ENCODE measurements around the gene ZBTB7A. TPM values are rescaled to one million over a fixed set of nuclear protein-coding genes. Genes with fewer than 3 reads are reported as not detected.

The ZBTB7A gene
- total and polyA plus RNA-seq, 5 donors: 17.5 to 32.6 (median 30.9) TPM

DNA sequence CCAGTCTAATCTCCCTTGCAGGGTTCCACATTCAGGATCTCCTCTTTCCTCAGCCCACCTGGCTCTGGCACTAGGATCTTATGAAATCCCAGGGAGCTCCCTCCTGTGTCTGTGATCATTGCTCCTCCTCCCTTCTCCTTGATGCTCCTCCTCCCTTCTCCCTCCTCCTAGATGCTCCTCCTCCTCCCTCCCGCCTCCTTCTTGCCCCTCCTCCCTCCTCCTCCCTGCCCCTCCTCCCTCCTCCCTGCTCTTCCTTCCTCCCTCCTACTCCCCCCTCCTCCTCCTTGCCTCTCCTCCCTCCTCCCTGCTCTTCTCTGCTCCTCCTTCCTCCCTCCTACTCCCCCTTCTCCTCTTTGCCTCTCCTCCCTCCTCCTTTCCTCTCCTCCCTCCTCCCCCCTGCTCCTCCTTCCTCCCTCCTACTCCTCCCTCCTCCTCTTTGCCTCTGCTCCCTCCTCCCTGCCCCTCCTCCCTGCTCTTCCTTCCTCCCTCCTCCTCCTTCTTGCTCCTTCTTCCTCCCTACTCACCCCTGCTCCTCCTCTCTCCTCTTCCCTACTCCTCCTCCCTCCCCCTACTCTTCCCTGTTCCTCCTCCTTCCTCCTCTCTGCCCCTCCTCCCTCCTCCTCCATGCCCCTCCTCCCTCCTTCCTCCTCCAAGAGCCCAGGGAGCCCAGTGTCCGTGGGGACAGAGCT is 14.9 kb upstream of the ZBTB7A start:
- DNase-seq: no peak
- H3K4me1 ChIP-seq (ENCODE audit: control insufficient read depth, insufficient read depth, low read length): peaks cover 3% of the 10 kb centered on the region
- H3K9me3 ChIP-seq (ENCODE audit: control insufficient read depth, low read length): no peaks in the 10 kb centered on the region
- no peaks in the 10 kb centered on the region for H3K27me3 ChIP-seq (ENCODE audit: control insufficient read depth, insufficient read depth)
- H3K27ac ChIP-seq (ENCODE audit: low read length): no peak overlapping the region
- ATAC-seq: no peak
- intact Hi-C loops (cut with DNase I): no loop called here
- no peak overlapping the region for H3K4me3 ChIP-seq (ENCODE audit: low read length)
- WGBS: 14% methylated on average over 2 of the region's 2 CpGs

- DNase-seq: no peak
- no peaks in the 10 kb centered on the region for H3K9me3 ChIP-seq (ENCODE audit: control insufficient read depth, low read length)
- no peak overlapping the region for H3K4me3 ChIP-seq (ENCODE audit: low read length)
- WGBS: 76% methylated on average over 6 of the region's 6 CpGs
- no peak overlapping the region for H3K27ac ChIP-seq (ENCODE audit: low read length)
- H3K27me3 ChIP-seq (ENCODE audit: control insufficient read depth, insufficient read depth): no peaks in the 10 kb centered on the region
- peaks cover 3% of the 10 kb centered on the region for H3K4me1 ChIP-seq (ENCODE audit: control insufficient read depth, insufficient read depth, low read length)
- no peak for ATAC-seq
- intact Hi-C loops (cut with DNase I): no loop called here
These were observed 13.8 kb upstream of the ZBTB7A start for GRCh38 chr19:4080473-4080872.

GRCh38 chr19:4077800-4078684 is 11.3 kb upstream of the ZBTB7A start:
- H3K9me3 ChIP-seq (ENCODE audit: control insufficient read depth, low read length): no peaks in the 10 kb centered on the region
- DNase-seq (peak; percentile 81 to 94 (median 93)), ATAC-seq (peak; percentile 83 to 87)
- H3K4me3 ChIP-seq (ENCODE audit: low read length): peak overlapping the region; percentile 66
- WGBS: 12% methylated on average over 33 of the region's 33 CpGs
- no peaks in the 10 kb centered on the region for H3K4me1 ChIP-seq (ENCODE audit: control insufficient read depth, insufficient read depth, low read length)
- no peaks in the 10 kb centered on the region for H3K27me3 ChIP-seq (ENCODE audit: control insufficient read depth, insufficient read depth)
- intact Hi-C loops (cut with DNase I): no loop called here
- H3K27ac ChIP-seq (ENCODE audit: low read length): peak overlapping the region; percentile 85

GRCh38 chr19:4077007-4077374 is 10.3 kb upstream of the ZBTB7A start:
- Histone ChIP-seq H3K4me3 (ENCODE audit: low read length) (no peak overlapping the region), H3K27me3 (ENCODE audit: control insufficient read depth, insufficient read depth) (no peaks in the 10 kb centered on the region), H3K4me1 (ENCODE audit: control insufficient read depth, insufficient read depth, low read length) (no peaks in the 10 kb centered on the region), H3K9me3 (ENCODE audit: control insufficient read depth, low read length) (no peaks in the 10 kb centered on the region), H3K27ac (ENCODE audit: low read length) (no peak overlapping the region)
- DNase-seq (no peak), ATAC-seq (no peak)
- WGBS: 83% methylated on average over 3 of the region's 3 CpGs
- intact Hi-C loops (cut with DNase I): no loop called here

GRCh38 chr19:4075373-4075772 is 8.7 kb upstream of the ZBTB7A start:
- DNase-seq (no peak), ATAC-seq (no peak)
- Histone ChIP-seq H3K9me3 (ENCODE audit: control insufficient read depth, low read length) (no peaks in the 10 kb centered on the region), H3K4me3 (ENCODE audit: low read length) (no peak overlapping the region), H3K27me3 (ENCODE audit: control insufficient read depth, insufficient read depth) (no peaks in the 10 kb centered on the region), H3K4me1 (ENCODE audit: control insufficient read depth, insufficient read depth, low read length) (no peaks in the 10 kb centered on the region), H3K27ac (ENCODE audit: low read length) (no peak overlapping the region)
- intact Hi-C loops (cut with DNase I): no loop called here
- WGBS: 57% methylated on average over 9 of the region's 9 CpGs

DNA sequence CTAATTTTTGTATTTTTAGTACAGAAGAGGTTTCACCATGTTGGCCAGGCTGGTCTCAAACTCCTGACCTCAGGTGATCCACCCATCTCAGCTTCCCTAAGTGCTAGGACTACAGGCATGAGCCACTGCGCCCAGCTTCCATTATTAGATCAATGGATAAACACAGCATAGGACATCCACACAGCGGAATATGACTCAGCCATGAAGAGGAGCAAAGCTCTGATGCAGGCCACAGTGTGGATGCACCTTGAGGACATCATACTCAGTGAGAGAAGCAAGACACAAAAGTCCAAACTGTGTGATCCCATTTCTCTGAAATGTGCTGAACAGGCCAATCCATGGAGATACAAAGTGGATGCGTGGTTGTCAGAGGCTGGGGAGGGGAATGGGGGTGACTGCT is 4.9 kb upstream of the ZBTB7A start:
- WGBS: 98% methylated on average over 3 of the region's 3 CpGs
- Histone ChIP-seq H3K27me3 (ENCODE audit: control insufficient read depth, insufficient read depth) (no peaks in the 10 kb centered on the region), H3K4me1 (ENCODE audit: control insufficient read depth, insufficient read depth, low read length) (no peaks in the 10 kb centered on the region), H3K9me3 (ENCODE audit: control insufficient read depth, low read length) (no peaks in the 10 kb centered on the region), H3K4me3 (ENCODE audit: low read length) (no peak overlapping the region), H3K27ac (ENCODE audit: low read length) (no peak overlapping the region)
- intact Hi-C loops (cut with DNase I): no loop called here
- ATAC-seq: no peak
- DNase-seq: no peak

DNA sequence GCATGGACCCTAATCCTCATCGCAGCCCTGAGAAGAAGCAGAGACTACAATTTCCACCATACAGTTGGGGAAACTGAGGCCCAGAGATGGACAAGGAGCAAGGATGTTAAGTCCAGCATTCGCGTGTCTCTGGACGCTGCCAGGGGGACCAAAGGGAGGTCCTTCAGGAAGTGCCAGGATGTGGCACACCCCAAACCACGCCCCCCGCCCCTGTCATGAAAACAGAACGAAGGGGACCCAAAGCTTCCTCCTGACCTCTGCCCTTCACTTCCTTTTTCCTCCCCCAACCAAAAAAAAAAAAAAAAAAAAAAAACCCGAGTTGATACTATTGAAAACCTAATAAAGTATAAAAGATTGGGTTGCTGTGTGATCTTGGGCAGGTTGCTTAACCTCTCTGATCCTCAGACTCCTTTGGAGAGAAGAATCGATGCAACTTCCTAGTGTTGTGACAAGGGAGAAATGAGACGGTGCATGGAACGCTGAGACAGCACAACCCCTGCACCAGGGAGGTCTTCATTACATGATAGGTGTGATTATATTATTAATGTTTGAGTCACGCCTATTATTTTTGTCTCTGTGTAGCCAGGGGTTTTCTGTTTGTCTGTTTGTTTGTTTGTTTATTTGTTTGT is 2.7 kb upstream of the ZBTB7A start:
- ATAC-seq (no peak), DNase-seq (peak in 2 of 3 donors; percentile 85 to 87)
- Histone ChIP-seq H3K4me3 (ENCODE audit: low read length) (no peak overlapping the region), H3K27ac (ENCODE audit: low read length) (no peak overlapping the region), H3K4me1 (ENCODE audit: control insufficient read depth, insufficient read depth, low read length) (no peaks in the 10 kb centered on the region), H3K9me3 (ENCODE audit: control insufficient read depth, low read length) (no peaks in the 10 kb centered on the region), H3K27me3 (ENCODE audit: control insufficient read depth, insufficient read depth) (no peaks in the 10 kb centered on the region)
- intact Hi-C loops (cut with DNase I): no loop called here
- 56% methylated on average over 12 of the region's 12 CpGs for WGBS

DNA sequence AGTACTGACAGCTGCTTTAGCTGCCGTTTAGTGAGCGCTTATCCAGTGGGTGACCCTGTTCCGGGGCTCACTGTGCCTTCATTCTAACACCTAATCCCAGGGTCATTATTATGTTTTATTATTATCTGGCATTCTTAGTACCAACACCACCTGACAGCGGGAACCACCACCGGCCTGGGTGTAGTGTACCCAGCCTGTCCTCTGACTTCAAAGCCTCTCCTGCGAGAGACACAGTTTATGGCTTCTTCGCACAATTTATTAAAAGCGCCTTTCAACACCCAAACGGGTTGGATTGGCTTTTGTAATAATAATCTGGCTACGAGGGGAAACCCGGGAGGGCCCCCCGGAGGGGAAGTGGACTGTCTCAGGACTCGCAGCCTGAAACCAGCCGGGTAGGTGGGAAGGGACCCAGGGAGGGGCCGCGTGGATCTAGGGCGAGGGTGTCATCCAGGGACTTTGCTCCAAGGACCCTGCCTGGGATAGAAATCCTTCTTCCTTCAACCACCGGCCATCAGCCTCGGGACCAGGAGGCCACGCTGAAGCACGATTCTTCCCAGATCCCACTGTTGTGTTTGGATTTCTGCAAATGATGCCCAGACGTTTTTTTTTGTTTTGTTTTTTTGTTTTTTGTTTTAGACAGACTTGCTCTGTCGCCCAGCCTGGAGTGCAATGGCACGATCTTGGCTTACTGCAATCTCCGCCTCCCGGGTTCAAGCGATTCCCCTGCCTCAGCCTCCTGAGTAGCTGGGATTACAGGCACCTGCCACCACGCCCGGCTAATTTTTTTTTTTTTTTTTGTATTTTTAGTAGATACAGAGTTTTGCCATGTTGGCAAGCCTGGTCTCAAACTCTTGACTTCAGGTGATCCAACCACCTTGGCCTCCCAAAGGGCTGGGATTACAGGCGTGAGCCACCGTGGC is 1.6 kb upstream of the ZBTB7A start:
- Histone ChIP-seq H3K4me3 (ENCODE audit: low read length) (peak overlapping the region; percentile 99), H3K9me3 (ENCODE audit: control insufficient read depth, low read length) (no peaks in the 10 kb centered on the region), H3K4me1 (ENCODE audit: control insufficient read depth, insufficient read depth, low read length) (no peaks in the 10 kb centered on the region), H3K27me3 (ENCODE audit: control insufficient read depth, insufficient read depth) (no peaks in the 10 kb centered on the region), H3K27ac (ENCODE audit: low read length) (peak overlapping the region; percentile 90)
- intact Hi-C loops (cut with DNase I): no loop called here
- ATAC-seq (no peak), DNase-seq (peak in 1 of 3 donors; percentile 73)
- WGBS: 27% methylated on average over 31 of the region's 31 CpGs

- Histone ChIP-seq H3K4me3 (ENCODE audit: low read length) (peak overlapping the region; percentile 99), H3K27ac (ENCODE audit: low read length) (peak overlapping the region; percentile 90), H3K27me3 (ENCODE audit: control insufficient read depth, insufficient read depth) (no peaks in the 10 kb centered on the region), H3K4me1 (ENCODE audit: control insufficient read depth, insufficient read depth, low read length) (no peaks in the 10 kb centered on the region), H3K9me3 (ENCODE audit: control insufficient read depth, low read length) (no peaks in the 10 kb centered on the region)
- WGBS: under 1% methylated on average over 58 of the region's 58 CpGs
- ATAC-seq (peak; percentile 1 to 2), DNase-seq (peak in 2 of 3 donors; percentile 82 to 84)
- intact Hi-C loops (cut with DNase I): no loop called here
These were observed 822 bp upstream of the ZBTB7A start for GRCh38 chr19:4067396-4068046.

DNA sequence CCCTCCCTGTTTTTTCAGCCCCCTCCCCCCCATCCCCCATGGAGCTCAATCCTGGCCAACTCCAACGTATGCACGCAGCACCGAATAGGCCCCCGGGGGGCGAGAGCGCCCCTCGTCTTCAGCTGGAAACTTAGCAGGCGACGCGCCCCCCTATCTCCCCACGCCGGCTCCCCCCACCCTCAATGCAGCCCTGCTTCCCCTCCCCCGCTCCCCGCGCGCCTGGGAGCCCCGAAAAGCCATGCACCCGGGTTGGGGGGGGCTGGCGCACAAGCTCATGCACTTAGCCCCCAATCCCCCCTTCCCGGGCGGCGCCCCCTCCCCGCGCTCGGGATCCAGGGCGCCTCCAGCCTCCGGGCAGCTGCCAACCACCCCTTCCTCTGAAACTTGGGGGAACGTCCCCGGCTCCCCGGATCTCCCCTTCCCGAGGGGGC is 508 bp downstream of the ZBTB7A start:
- no peak for ATAC-seq
- Histone ChIP-seq H3K27ac (ENCODE audit: low read length) (peak overlapping the region; percentile 90), H3K27me3 (ENCODE audit: control insufficient read depth, insufficient read depth) (no peaks in the 10 kb centered on the region), H3K4me1 (ENCODE audit: control insufficient read depth, insufficient read depth, low read length) (peaks cover 5% of the 10 kb centered on the region), H3K9me3 (ENCODE audit: control insufficient read depth, low read length) (no peaks in the 10 kb centered on the region), H3K4me3 (ENCODE audit: low read length) (peak overlapping the region; percentile 99)
- intact Hi-C loops (cut with DNase I): no loop called here
- DNase-seq: peak; percentile 70 to 89 (median 87)
- under 1% methylated on average over 31 of the region's 31 CpGs for WGBS
